Activated CD4-positive, alpha-beta T cell treated with anti-CD3 and anti-CD28 coated beads, Interleukin-2, amount 50 U/mL, for 1 hour (primary cell): ENCODE data around the gene COL23A1.

Experiments used
- DNase-seq: peaks from one replicate; pipeline ENCODE4 v3.0.0-alpha.2; 2020

The COL23A1 gene

DNA sequence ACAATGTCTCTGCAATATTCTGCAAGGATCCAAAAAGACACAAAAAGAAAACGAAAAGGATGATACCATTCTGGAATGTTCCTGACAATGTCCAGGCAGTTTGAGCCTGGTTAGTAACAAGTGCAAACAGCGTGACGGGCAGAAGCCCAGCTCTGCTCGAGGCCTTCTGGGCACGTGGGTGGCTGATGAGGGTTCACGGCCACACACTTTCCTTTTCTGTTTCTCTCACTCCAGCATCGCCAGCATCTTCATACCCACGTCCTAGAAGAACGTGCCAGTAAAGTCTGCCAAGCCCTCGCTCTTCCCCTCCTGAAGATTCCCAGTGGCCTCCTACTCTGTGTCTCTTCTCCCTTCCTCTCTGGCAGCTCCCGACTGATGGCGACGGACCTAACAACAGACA lies 36.7 kb downstream of the COL23A1 start:
- DNase-seq, result no peak

DNA sequence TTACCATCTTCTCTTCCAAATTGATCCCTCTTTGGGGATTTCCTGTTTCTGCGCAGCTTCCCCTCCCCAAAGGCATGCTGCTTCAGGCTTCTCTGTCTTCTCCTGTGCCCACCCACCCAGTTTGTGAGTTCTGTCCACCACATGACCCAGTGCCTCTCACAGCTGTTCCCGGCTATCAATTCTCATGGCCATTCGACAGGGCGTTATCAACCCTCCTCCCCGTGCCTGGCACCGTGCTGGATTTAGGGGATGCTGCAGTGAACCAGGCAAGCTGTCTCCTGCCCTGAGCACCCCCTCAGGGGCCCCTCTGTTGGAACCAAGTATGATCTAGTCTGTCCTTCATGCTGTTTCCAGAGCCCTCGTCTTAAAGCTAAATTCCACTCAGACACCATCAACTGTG lies 38.7 kb downstream of the COL23A1 start:
- DNase-seq, result no peak

DNA sequence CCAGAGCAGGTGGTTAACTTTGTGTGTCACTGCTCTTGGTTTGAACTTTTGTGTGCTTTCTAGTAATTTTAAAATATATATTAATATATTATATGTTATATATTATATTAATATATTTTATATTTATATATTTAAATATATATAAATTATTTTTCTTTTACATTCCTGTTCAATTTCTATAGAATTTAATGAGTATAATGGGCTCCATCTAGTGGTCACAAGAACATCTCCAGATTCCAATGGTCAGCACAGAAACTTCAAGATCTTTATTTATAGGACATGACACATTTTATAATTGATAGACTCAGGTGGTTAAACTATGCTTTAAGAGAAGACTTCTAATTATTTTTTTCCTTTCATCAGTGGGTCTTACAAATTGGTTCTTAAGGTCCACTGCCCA lies 39.1 kb downstream of the COL23A1 start:
- no peak for DNase-seq

DNA sequence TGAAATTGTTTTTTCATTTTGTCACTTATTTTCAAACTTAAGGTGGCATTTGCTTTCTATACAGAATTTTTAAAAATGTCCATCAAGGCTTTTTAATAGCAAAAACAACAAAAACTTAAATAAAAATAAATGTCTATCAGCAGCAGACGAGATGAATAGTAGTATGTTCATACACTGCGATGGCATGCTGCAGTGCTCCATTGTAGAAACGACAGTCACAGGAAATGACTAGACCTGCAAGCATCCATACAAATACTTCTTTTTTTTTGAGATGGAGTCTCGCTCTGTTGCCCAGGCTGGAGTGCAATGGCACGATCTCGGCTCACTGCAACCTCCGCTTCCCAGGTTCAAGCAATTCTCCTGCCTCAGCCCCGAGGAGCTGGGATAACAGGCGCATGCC lies 41.4 kb downstream of the COL23A1 start:
- no peak for DNase-seq

DNA sequence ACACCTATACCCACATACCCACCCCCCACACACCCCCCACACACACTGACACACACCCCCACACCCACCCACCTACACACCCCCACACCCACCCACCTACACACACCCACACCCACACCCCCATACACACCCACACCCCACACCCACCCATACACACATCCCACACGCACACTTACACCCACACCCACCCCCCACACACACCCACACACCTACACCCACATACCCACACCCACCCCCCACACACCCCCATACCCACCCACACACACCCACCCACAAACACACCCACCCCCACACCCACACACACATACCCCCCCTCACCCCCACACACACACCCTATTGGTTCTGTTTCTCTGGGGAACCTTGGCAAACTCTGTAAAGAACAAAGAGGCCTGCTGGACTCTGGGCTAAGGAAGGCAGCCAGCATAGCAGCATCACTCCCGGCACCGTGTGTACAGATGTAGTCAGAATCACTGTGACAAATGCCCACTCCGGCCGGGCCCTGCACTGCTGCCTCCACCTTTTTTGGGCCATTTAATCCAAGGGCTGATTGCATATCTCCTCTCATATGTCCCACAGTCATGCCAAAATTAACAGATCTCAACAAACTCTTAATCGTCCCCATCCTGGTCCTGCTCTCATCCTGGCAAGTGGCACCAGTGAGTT lies 42.3 kb downstream of the COL23A1 start:
- no peak for DNase-seq

DNA sequence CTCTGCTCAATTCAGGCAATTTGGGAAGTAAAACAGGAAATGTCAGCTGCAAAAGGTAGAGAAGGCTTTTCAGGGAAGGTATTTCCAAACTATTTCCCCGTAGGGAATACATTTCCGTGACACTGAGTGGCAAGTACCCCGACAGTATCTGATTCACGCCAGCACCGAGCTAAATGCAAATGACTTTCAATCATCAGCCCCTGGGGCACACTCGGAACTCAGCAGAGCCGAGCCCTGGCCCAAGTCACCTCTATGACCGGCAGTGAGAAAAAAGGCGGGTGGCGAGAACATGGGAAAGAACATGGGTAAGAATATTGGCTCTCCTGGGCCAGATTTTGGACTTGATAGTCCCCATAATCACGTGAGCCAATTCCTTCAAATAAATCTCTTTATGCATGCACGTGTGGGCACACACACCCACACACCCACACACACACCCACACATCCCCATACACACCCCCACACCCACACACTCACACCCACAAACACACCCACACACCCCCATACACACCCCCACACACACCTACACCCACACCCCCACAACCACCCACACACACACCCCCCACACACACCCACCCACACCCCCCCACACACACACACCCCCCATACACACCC lies 43.0 kb downstream of the COL23A1 start:
- DNase-seq, result no peak

DNA sequence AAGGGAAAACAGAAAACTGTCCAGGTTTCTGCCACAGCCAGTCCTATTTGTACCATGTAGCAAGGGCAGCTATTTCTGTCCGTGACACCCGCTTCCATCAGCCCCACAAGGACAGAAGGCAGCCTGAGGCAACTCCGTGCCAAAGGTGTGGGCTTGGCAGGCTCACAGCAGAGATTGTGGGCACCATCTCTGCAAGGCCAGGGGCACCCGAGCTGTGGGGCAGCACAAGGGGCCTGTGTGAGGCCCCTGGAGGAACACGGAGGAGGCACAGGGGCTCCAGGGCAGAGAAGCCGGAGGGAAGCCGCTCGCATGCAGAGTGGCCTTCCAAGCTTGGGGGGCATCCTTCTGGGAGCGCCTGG lies 43.5 kb downstream of the COL23A1 start:
- DNase-seq, result no peak

DNA sequence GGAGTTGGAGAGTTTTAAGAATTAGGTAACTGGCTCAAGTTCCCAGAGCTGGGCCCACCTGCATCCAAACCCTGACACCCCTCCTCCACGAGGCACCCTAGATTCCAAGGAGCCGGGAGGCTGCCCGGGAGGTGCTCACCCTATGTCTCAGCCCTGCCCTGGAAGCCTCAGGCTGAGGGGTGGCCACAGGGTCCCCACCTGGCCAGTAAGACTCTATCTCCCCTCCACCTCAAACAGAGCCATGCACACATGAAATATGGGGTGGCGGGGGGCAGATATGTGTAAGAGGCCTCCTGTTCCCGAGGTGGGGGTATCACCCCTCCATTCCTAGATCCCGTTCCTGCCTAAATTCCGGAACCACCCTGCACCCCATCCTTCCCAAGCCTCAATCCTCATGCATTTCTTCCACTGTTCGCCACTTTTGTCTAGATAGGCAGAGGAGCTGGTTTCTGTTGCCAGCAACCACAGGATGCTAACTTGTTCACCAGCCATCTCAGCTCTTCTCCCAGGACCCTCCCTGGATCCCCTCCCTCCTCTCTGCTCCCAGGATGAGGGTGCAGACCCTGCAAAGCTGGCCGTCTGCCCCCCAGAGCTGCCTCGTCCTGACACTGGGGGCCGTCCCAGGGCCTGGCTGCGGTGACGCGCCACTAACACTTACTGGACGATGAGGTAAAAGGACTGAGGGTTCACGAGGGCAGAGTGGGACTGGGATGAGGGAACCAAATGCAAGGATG lies 44.1 kb downstream of the COL23A1 start:
- no peak for DNase-seq

DNA sequence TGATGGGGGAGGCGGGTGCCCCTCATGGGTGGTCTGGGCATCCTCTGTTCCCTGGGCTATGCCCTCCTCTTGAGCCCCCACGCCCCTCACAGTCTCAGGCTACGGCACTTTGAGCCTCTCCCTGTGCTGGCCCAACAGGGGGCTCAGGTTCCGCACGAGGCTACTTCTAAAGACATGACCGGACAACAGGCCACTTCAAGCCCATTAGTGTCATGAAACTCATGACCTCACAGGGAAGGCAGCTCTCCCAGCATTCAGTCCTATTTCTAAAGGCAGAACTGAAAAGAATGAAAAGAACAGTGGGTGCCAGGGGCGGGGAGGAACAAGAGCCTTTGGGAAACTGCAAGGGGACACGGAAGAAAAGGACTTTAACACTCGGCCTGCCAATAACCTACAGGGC lies 45.0 kb downstream of the COL23A1 start:
- DNase-seq, result no peak

DNA sequence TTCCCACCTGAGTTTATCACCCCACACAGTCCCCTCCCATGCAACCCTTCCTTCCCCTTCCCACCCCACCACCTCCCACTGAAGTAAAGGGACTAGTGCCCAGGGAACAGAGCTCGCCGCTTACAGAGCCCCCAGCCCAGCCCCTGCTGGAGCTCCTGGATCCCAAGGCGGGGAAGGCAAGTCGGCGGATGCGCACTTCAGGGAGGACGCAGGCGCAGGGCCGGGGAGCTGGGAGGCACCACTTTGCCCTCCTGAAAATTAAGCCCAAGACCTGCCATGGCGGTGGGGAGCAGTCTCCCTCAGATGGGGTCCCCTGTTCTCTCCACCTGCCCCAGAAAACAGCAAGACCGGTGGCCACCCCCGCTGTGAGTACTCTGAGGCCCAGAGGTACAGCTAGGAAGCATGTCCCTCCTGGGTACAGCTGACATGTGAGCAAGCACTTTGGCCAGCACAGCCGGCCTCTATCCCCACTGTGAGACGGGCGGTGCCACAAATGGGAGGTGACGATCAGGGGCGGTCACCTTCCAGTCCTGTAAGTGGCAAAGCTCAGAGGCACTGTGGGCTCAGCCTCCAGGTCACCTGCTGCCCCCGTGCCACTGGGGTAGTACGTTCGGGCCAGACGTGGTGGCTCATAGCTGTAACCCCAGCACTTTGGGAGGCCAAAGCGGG lies 45.9 kb downstream of the COL23A1 start:
- DNase-seq, result no peak

DNA sequence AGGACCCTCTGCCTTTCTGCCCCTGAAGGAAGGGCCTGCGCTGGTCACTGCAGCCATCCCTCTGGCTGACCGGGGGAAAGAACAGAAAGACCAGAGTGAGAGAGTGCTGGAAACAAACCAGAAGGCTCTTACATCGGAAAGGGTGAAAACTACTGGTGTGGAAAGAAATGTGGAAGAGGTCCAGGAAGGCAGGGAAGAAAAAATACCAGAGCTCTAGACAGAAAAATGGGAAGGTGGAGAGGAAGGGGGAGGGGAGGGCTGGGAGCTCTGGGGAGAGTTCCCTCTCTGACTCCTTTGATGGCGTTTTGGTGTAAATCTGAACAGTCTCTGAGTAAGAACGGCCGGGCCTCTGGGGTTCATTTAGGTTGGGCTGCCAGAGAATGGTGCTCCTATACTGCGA lies 47.7 kb downstream of the COL23A1 start:
- no peak for DNase-seq

DNA sequence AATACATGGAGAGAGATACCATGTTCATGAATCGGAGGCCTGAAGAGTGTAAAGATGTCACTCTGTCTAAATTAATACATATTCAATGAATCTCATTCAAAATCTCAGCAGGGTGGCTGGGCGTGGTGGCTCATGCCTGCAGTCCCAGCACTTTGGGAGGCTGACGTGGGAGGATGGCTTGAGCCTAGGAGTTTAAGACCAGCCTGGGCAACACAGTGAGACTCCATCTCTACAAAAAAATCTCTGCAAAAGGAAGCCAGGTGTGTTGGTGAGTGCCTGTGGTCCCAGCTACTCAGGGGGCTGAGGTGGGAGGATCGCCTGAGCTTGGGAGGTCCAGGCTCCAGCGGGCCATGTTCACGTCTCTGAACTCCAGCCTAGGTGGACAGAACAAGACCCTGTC lies 49.7 kb downstream of the COL23A1 start:
- DNase-seq, result no peak

DNA sequence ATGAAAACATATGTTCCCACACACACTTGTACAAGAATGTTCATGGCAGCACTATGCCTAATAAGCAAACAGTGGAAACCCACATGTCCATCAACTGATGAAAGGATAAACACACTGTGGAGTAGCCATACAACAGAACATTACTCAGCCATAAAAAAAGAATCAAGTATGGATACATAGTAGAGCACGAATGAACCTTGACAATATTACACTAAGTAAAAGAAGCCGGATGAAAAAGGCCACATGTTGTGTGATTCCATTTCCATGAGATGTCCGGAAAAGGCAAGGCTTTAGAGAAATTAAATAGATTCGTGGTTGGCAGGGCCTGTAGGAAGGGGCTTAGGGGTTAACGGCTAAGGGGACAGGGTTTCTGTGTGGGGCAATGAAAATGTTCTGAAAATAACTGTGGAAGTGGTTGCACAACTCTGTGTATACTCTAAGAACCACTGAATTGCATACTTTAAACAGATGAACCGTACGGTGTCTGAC lies 51.4 kb downstream of the COL23A1 start:
- DNase-seq, result no peak

DNA sequence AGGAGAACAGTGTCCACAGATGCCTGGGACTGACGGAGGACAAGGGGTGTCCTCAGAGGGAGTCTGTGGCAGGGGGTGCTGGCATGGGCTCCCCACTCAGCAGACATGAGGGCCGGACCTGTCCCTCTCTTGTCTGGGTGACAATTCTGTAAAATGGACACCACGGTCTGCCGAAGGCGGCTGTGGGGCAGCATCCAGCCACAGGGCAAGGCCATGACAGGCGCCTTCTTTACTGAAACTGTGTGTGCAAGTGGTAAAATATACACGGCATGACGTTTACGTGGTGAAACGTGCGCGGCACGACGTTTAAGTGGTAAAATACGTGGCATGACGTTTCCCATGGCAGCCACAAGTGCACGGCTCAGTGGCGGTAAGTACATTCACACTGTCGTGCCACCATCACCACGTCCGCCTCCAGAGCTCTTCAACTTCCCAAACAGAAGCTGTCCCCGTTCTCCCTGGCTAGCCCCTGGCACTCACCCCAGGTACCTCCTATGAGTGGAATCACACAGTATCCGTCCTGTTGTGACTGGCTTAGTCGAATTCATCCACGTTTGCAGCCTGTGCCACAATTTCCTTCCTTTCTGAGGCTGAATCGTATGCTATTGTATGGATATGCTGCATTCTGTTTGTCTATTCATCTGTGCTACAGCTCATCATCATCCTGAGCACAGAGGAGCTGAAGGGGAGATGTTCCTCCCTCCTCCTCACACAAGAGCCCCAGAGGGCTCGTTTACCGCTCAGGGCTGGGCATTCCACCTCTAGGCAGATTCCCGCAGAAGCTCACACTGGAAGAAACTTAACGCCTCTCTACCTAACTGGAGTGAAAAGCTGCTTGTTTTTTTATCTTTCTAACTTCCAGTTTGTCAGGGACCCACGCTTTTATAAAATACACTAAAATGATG lies 52.5 kb downstream of the COL23A1 start:
- DNase-seq, result no peak

DNA sequence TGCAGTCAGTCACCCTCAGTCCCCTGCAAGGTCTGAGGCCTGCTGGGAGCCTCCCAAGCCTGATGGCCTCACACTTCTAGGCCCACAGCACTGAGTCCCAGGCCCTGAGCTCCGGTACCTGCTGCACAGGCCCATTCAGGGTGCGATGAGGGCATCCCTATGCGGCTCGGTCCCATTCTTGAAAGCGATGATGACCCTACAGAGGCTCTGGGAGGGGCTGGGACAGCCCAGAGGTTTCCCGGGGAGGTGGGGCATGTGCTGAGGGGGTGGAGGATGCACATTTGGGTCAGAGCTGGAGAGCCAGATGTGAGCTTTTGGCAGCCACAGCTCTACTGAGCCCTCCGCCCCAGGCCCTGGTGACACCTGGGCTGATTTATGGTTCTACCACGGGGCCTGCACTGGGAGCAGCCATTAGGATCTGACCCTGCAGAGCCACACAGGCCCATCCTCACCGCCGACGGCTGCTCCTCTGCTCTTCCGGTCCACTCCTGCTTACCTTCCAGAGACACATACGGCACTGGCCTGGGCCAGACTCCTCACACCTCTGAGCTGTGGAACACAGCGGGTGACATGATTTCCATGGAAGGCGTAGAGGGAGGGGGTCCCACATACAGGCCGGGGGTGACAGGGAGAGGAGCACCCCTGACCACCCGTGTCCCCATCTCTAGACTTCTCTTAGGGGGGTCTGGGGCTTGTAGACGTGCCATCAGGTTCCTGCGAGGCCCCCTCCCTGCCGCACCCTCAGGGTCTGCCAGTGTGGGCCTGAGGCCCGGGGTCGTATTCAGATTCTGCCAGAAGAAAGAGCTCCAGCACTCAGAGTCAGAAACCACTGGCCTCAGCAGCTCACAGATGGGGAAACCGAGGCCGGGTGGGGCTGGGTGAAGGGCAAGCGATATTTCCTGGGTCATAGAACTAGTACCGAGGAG lies 53.4 kb downstream of the COL23A1 start:
- DNase-seq, result no peak

DNA sequence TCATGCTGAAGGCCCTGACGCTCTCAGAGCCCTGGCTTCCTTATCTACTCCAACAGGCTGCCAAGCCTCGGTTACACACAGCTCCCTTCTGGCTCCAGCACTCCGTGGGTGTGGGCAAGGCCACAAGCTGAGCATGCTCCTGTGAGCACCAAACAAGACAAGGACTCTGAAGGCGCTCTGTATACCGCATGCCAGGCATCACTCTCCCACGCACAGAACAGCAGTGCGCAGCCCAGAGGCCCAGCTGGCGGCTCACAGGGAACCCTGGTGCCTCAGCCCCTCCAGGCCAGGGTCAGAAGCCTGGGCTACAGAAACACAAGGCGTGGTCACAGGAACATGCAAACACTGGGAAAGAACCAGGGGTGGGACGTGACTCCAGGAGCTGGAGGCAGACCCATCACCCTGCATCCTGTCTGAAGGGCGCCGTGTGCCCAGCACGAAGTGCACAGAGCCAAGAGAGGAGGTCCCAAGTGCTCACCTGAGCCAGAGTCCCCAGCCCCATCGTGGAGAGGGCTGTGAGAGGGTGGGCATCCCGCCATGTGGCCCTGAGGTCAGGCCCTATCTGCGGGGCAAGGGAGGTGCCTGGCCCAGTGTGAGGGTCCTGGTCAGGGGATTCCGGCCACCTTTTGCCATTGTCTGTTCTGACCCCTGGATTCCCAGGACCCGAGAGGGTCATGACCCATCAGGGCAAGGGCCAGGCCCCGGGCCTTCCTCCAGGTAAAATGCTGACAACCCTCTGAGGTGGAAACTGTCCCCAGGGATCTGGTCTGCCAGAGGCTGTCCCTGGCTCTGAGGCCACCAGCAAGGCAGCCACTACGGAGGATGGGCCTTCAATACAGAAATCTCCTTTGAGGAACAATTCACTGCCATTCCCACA lies 54.7 kb downstream of the COL23A1 start:
- DNase-seq, result no peak

DNA sequence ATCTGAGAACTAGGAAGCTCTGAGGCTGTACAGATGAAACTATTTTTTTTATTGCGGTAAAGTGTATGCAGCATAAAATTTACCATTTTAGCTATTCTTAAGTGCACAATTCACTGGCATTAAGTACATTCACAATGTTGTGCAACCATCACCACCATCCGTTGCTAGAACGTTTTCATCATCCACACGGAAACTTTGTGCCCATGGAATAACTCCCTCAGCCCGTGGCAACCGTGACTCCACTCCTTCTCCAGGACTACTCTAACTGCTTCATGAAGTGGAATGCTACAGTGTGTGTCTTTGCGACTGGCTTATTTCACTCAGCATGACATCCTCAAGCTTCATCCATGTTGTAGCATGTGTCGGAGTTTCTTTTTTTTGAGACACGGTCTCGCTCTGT lies 57.1 kb downstream of the COL23A1 start:
- no peak for DNase-seq

DNA sequence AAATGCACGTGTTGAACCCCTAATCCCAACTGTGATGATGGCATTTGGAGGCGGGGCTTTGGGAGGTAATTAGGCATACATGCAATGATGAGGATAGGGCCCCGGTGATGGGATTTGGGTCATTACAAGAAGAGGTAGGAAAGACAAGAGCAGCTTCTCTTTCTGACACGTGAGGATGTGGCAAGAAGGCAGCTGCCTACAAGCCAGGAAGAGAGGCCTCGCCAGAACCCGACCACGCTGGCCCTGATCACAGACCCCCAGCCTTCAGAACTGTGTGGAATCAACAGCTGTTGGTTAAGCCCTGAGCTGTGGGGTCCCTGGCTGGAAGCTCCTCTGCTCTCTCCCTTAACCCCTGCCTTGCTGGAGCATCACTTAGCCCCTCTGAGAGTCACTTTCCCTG lies 57.5 kb downstream of the COL23A1 start:
- no peak for DNase-seq

DNA sequence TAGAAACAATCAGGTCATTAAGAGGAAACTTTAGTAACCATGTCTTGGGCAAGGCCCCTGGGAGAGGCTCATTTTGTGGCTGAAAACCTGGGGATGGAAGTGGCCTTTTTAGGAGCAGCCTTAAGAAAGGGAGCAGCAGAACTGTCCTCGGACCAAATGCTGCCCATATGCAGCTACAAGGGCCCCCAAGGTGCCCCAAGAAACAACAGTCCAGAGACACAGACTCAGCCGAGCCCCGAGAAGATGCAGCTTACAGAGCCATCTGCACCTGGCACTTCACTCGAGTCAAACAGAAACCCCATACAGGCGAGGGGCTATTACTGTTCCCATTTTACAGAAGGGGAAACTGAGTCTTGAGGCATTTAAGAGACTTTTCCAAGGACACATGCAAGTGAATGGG lies 58.0 kb downstream of the COL23A1 start:
- DNase-seq, result no peak

DNA sequence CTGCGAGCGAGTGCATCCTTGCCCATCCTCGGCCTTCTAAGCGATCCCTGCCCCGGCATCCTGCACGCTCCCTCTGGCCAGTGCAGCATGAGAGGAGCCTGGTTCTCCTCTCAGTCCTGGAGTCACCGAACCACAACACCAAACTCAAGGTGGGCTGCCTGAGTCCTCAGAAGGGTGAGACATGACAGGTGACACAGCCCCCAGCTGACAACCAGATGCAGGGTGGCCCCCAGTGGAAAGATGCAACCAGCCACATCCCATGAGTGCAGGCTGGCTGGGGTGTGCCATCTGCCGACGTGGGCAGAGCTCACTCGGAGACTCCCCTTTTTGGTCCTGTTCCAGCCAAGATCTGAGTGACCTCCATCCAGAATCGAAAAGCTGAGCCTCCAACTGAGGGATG lies 58.4 kb downstream of the COL23A1 start:
- no peak for DNase-seq

DNA sequence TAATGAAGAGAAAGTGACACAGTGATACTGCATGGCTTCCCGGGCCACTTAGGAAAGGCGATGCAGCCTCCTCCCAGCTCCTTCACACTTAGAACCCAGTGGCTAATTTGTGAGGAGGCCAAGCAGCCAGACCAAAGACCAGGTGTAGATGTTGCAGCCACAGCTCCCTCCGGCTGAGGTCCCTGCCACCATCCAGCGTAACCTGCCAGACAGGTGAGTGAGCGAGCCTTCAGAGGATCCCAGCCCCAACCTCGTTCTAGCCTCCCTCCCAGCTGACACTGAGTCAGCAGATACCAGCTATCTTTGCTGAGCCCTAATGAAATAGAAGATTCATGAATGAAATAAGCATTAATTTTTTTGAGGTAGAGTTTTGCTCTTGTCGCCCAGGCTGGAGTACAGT lies 59.7 kb downstream of the COL23A1 start:
- no peak for DNase-seq
